ENCODE measurements around the gene ACAD11. TPM values are rescaled to one million over a fixed set of nuclear protein-coding genes. Genes with fewer than 3 reads are reported as not detected.

ACAD11 gene
- total RNA-seq, 1 experiment from 2014 or later, result 15.4 TPM

- no peak for TF ChIP-seq REST (IDR thresholded peaks at IDR 0.05; ENCODE audit: insufficient read depth in 1 of 2, low read depth in 2 of 2, low read length in 1 of 2)
- no peak for TF ChIP-seq SIN3A (IDR thresholded peaks at IDR 0.05; ENCODE audit: borderline replicate concordance, insufficient read depth, low read depth, low read length)
- no peak for TF ChIP-seq POLR2AphosphoS5 (IDR thresholded peaks at IDR 0.05; ENCODE audit: low read depth, low read length)
- TF ChIP-seq TCF7L2 (IDR thresholded peaks at IDR 0.05; ENCODE audit: low read depth, low read length), result no peak
- TF ChIP-seq CTCF (IDR thresholded peaks at IDR 0.05), result no peak
- DNase-seq (ENCODE audit: low read depth, low spot score), result no peak
- Histone ChIP-seq H3K36me3 (ENCODE audit: control insufficient read depth, insufficient read depth, low read length) (no peaks in the 10 kb centered on the region; the same call in 1 of the 2 replicates), H3K9me3 (ENCODE audit: control insufficient read depth, insufficient read depth, low read depth, low read length) (no peaks in the 10 kb centered on the region), H3K27me3 (ENCODE audit: control insufficient read depth, insufficient read depth, low read length) (no peaks in the 10 kb centered on the region), H3K4me3 (ENCODE audit: low read depth in 2 of 2, low read length in 2 of 2) (no peak overlapping the region), H3K4me1 (ENCODE audit: control insufficient read depth, insufficient read depth, low read length) (peaks cover 2% of the 10 kb centered on the region; the same call in 1 of the 2 replicates), H3K27ac (ENCODE audit: low read length) (no peak overlapping the region)
- no peak for ATAC-seq
- BruUV-seq (replicated peaks), result no TSS peak
- ChIA-PET CTCF (interaction anchor here (1.2 to 1.9 kb wide), 2 partner anchors 107 to 110 kb away, joined by 6 to 12 read pairs; no protein-coding TSS in a partner anchor), POLR2A (no interaction called here)
- intact Hi-C loops (cut with micrococcal nuclease; ENCODE audit: unreplicated experiment) (no loop called here), in situ Hi-C loops (cut with HindIII; ENCODE audit: low pct_unique_long_range_greater_than_20kb, low sequenced_read_pairs) (no loop called here)
These were observed 16.2 kb downstream of the ACAD11 start for GRCh38 chr3:132643366-132643765.

- no peaks in the 10 kb centered on the region; the same call in 1 of the 2 replicates for H3K36me3 ChIP-seq (ENCODE audit: control insufficient read depth, insufficient read depth, low read length)
- no peak overlapping the region for H3K27ac ChIP-seq (ENCODE audit: low read length)
- H3K9me3 ChIP-seq (ENCODE audit: control insufficient read depth, insufficient read depth, low read depth, low read length), result no peaks in the 10 kb centered on the region
- in situ Hi-C loops (cut with HindIII; ENCODE audit: low pct_unique_long_range_greater_than_20kb, low sequenced_read_pairs), result no loop called here
- no peak overlapping the region for H3K4me3 ChIP-seq (ENCODE audit: low read depth in 2 of 2, low read length in 2 of 2)
- ATAC-seq (no peak), DNase-seq (ENCODE audit: low read depth, low spot score) (no peak)
- H3K4me1 ChIP-seq (ENCODE audit: control insufficient read depth, insufficient read depth, low read length), result peaks cover 2% of the 10 kb centered on the region; the same call in 1 of the 2 replicates
- POLR2A ChIA-PET, result no interaction called here
- CTCF ChIA-PET, result interaction anchor here (0.6 to 2.7 kb wide), 4 partner anchors 17 to 109 kb away, joined by 3 to 13 read pairs (median 8); partner anchors contain the start of gene ACAD11
- BruUV-seq (replicated peaks), result no TSS peak
- intact Hi-C loops (cut with micrococcal nuclease; ENCODE audit: unreplicated experiment), result loop anchor here (1.0 kb wide), 1 partner anchor 106 kb away; no protein-coding TSS in a partner anchor
- TF ChIP-seq SIN3A (IDR thresholded peaks at IDR 0.05; ENCODE audit: borderline replicate concordance, insufficient read depth, low read depth, low read length) (no peak), CTCF (IDR thresholded peaks at IDR 0.05) (peak; percentile 58; the same call in 1 of the 2 replicates), POLR2AphosphoS5 (IDR thresholded peaks at IDR 0.05; ENCODE audit: low read depth, low read length) (no peak), REST (IDR thresholded peaks at IDR 0.05; ENCODE audit: insufficient read depth in 1 of 2, low read depth in 2 of 2, low read length in 1 of 2) (no peak)
- no peaks in the 10 kb centered on the region for H3K27me3 ChIP-seq (ENCODE audit: control insufficient read depth, insufficient read depth, low read length)
These were observed 17.1 kb downstream of the ACAD11 start for GRCh38 chr3:132642539-132642847.
